HL-60/S4 (cell line): ENCODE measurements around the gene PCBP3.
"Not testable (repeated sequence)": the region's sequence is repeated elsewhere in the genome, so short reads cannot be mapped to it uniquely, and the experiment has no call there.

Experiments used
- in situ Hi-C: fragments of 300-500 bp; cut with MboI; formaldehyde crosslinking; loops from 2 replicates; pipeline ENCODE4 v1.14.3; 2022; ENCODE audit warnings: low sequenced_read_pairs

PCBP3 gene

GRCh38 chr21:45643021-45643980 lies at the start of gene PCBP3:
PCBP3 (plus strand) TSS chr21:45643725; CDS start chr21:45850086, 206,361 bp downstream.
- in situ Hi-C loops: no loop called here

GRCh38 chr21:45594721-45595489 lies 48.6 kb upstream of the PCBP3 start:
- in situ Hi-C loops: no loop called here

GRCh38 chr21:45595574-45596295 lies 47.8 kb upstream of the PCBP3 start:
- in situ Hi-C loops: no loop called here

- in situ Hi-C loops: no loop called here
These were observed 46.7 kb upstream of the PCBP3 start for GRCh38 chr21:45596704-45597318.

GRCh38 chr21:45598109-45598508 lies 45.4 kb upstream of the PCBP3 start:
- in situ Hi-C loops: no loop called here

GRCh38 chr21:45598666-45599065 lies 44.9 kb upstream of the PCBP3 start:
- in situ Hi-C loops: no loop called here

GRCh38 chr21:45599146-45599581 lies 44.4 kb upstream of the PCBP3 start:
- in situ Hi-C loops: no loop called here

GRCh38 chr21:45600248-45600647 lies 43.3 kb upstream of the PCBP3 start:
- in situ Hi-C loops: no loop called here

GRCh38 chr21:45601551-45601950 lies 42.0 kb upstream of the PCBP3 start:
- in situ Hi-C loops: no loop called here

GRCh38 chr21:45602106-45602505 lies 41.4 kb upstream of the PCBP3 start:
- in situ Hi-C loops: no loop called here

- in situ Hi-C loops: no loop called here
These were observed 40.0 kb upstream of the PCBP3 start for GRCh38 chr21:45603481-45603880.

GRCh38 chr21:45604681-45605080 lies 38.8 kb upstream of the PCBP3 start:
- in situ Hi-C loops: not testable (repeated sequence)

- in situ Hi-C loops: no loop called here
These were observed 36.3 kb upstream of the PCBP3 start for GRCh38 chr21:45607021-45607908.

- in situ Hi-C loops: no loop called here
These were observed 35.6 kb upstream of the PCBP3 start for GRCh38 chr21:45607909-45608295.

- in situ Hi-C loops: not testable (repeated sequence)
These were observed 34.6 kb upstream of the PCBP3 start for GRCh38 chr21:45608747-45609470.

- in situ Hi-C loops: not testable (repeated sequence)
These were observed 33.9 kb upstream of the PCBP3 start for GRCh38 chr21:45609616-45610015.

- in situ Hi-C loops: no loop called here
These were observed 32.2 kb upstream of the PCBP3 start for GRCh38 chr21:45611296-45611695.

GRCh38 chr21:45611939-45612664 lies 31.4 kb upstream of the PCBP3 start:
- in situ Hi-C loops: no loop called here
